HG03095 (cell line): ENCODE measurements around the gene MAPT.

ENCODE experiments used
- ATAC-seq: cut with Tn5 transposase; IDR thresholded peaks from one replicate; pipeline ENCODE4 v1.9.1; 2021; ENCODE audit warnings: moderate library complexity; ENCODE audit not compliant: unreplicated experiment

The MAPT gene

DNA sequence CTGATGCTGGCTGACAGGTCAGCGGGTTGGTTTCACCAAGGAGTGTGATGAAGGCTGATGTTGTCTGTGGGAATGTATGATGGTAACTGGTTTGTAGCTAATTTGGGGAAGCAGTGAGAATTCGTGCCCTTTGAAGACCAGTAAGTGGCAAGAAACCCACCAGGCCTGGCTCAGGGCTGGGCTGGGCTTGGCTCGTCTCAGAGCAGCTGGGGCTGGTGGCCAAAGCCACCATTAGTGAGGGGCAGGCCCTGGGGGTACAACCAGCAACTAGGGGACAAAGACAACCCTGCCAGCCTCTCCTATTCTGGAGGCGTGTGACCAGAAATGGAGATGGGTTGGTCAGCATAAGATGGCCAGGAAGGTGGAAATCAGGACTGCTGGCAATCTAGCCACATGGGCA is 91.7 kb downstream of the MAPT start:
- no peak for ATAC-seq

DNA sequence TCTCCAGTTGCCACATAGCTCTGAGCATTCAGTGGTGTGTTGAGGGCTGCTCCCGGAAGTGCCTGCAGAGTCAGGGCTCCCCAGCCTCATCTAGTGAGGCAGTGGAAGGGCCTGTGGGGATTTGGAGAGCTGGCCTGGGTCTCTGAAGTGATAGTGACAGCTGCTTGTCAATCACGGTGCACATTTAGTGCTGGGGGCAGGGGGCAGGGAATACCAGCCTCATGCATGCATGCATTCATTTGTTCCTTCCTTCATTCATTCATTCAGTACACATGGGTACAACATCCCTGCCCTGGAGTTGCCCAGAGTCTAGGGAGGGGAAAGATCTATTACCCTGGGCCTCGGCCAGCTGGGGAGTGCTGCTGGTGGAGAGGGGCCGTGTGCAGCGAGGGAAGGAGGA is 93.4 kb downstream of the MAPT start:
- ATAC-seq: no peak

DNA sequence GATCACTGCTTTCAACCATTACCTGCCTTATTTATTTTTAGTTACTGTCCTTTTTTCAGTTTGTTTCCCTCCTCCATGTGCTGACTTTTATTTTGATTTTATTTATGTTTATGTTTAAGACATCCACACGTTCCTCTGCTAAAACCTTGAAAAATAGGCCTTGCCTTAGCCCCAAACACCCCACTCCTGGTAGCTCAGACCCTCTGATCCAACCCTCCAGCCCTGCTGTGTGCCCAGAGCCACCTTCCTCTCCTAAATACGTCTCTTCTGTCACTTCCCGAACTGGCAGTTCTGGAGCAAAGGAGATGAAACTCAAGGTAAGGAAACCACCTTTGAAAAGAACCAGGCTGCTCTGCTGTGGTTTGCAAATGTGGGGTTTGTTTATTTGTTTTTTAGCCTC is 95.4 kb downstream of the MAPT start:
- no peak for ATAC-seq

DNA sequence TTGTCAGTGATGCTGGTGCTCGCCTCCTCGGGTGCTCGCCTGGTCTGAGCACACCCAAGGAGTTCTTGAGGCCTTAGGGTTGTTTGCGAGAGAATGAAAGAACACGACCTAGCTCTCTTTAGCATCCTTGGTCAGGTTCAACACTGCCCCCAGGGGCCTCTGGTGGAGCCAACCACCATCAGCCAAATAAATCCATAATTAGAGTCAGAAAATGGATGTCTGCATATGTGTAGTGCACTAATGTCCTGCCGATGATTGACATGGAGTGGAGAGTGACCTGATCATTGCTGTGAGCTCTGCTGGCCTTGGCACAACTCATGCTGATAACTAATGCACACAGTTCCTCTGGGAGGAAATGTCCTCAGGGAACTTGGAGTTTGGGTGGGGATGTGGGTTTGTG is 96.5 kb downstream of the MAPT start:
- ATAC-seq: no peak

DNA sequence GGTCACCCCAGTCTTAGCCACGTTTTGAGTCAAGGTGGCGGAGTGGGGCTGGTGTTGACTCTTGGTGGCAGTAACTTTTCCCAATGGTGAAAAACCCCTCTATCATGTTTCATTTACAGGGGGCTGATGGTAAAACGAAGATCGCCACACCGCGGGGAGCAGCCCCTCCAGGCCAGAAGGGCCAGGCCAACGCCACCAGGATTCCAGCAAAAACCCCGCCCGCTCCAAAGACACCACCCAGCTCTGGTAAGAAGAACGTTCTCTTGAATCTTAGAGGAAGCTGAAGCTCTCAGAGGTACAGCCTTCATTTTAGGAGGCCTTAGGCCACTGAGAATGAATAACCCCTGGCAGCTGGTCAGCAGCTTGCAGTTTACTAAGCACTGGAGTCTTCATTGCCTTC is 97.0 kb downstream of the MAPT start:
- no peak for ATAC-seq

DNA sequence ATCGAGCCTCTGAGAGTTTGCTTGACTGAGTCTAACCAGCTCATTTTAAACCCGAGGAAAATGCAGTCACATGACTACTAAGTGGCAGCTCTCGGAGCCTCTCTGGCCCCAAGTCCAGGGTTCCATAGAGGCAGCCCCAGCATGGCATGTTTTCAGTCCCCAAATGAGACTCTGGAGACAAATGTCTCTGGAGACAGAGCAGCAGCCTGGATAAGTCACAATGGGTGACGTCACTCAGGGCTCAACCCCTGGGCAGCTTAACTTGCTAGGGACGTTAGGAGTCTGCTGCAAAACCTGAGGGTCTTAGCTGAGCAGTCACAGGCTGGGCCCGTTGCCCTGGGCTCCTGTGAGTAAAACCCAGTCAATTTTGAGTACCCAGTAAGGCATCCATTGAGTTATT is 97.8 kb downstream of the MAPT start:
- no peak for ATAC-seq

DNA sequence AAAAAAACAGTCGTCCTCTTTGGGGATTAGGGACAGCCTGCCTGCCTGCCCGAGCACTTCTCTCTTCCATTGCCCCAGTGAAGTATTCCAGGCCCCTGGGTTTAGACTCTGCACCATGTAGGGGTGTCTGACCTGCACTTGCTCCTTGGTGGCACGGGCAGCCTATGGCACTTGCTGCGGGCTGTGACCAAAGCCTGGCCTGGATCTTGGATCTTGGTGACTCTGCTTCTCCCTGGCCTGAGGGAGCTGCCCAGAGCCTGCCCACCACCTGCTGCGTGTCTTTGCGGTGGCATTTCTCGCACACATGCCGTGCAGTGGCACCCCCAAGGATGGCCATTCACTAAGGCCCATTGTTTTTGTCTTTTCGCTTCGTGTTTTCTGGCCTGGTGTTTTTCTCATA is 98.5 kb downstream of the MAPT start:
- no peak for ATAC-seq

DNA sequence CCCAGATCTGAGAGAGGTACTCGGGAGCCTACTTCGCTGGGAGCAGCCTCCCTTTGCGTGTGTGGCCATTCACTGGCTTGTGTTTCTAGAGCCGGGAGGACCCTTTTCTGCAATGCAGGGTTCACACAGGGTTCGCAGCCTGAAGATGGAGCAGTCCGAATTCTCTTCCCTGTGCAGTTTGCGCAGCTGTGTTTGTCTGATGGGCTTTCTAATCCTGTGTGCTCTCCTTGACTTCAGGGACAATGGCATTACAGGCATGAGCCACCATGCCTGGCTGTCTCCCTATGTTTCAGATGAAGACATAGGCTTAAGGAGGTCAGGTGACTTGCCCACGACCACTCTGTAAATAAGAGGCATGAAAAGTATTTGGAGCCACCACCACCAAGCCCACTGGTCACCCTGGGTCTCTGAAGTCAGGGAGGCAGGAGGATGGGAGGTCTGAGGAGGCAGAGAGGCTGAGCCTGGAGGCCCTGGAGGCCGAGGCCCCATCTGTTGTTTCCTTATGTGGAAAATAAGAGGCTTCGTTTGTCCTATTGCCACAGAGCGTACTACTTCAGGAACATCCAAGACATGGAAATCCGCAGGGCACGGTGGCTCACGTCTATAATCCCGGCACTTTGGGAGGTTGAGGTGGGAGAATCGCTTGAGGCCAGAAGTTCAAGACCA is 99.7 kb downstream of the MAPT start:
- no peak for ATAC-seq

DNA sequence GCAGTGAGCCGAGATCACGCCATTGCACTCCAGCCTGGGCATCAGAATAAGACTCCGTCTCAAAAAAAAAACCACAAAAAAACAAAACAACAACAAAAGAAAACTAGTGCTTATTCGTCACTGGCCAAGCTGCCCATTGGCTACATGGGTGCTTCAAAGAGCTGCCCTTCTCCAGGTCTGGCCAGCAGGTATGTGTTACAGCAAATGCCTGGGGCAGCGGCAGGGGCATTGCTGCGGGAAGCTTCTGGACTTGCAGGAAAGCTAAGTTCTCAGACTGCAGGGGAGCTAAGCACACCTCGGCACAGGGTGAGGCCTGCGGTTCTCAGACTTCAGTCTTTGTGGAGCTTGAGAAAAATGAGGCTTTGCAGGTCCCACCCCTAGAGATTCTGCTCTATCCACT is 100.6 kb downstream of the MAPT start:
- ATAC-seq: no peak

DNA sequence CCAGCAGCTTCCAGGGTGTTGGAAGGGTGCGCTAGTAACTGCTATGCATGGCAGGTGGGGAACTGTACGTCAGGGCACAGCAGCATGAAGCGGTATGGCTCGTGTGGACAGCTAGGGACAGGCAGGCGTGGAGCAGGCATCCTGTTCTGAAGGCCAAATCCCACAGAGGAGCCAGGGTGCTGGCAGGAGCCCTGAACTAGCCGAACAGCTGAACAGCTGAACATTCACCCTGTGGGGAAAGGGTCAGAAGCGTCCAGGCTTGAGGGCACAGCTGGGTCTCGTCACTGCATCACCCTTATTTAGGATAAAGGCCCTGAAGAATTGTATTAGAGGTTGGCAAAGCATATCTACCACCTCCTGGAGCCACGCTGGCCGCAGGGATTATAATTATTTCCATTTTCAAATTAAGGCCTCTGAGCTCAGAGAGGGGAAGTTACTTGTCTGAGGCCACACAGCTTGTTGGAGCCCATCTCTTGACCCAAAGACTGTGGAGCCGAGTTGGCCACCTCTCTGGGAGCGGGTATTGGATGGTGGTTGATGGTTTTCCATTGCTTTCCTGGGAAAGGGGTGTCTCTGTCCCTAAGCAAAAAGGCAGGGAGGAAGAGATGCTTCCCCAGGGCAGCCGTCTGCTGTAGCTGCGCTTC is 101.4 kb downstream of the MAPT start:
- no peak for ATAC-seq

DNA sequence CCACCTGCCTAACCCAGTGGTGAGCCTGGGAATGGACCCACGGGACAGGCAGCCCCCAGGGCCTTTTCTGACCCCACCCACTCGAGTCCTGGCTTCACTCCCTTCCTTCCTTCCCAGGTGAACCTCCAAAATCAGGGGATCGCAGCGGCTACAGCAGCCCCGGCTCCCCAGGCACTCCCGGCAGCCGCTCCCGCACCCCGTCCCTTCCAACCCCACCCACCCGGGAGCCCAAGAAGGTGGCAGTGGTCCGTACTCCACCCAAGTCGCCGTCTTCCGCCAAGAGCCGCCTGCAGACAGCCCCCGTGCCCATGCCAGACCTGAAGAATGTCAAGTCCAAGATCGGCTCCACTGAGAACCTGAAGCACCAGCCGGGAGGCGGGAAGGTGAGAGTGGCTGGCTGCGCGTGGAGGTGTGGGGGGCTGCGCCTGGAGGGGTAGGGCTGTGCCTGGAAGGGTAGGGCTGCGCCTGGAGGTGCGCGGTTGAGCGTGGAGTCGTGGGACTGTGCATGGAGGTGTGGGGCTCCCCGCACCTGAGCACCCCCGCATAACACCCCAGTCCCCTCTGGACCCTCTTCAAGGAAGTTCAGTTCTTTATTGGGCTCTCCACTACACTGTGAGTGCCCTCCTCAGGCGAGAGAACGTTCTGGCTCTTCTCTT is 102.1 kb downstream of the MAPT start:
- ATAC-seq: no peak

DNA sequence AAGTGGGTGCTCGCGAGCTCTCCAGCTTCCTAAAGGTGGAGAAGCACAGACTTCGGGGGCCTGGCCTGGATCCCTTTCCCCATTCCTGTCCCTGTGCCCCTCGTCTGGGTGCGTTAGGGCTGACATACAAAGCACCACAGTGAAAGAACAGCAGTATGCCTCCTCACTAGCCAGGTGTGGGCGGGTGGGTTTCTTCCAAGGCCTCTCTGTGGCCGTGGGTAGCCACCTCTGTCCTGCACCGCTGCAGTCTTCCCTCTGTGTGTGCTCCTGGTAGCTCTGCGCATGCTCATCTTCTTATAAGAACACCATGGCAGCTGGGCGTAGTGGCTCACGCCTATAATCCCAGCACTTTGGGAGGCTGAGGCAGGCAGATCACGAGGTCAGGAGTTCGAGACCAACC is 102.8 kb downstream of the MAPT start:
- no peak for ATAC-seq

DNA sequence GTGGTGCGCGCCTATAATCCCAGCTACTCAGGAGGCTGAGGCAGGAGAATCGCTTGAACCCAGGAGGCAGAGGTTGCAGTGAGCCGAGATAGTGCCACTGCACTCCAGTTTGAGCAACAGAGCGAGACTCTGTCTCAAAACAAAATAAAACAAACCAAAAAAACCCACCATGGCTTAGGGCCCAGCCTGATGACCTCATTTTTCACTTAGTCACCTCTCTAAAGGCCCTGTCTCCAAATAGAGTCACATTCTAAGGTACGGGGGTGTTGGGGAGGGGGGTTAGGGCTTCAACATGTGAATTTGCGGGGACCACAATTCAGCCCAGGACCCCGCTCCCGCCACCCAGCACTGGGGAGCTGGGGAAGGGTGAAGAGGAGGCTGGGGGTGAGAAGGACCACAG is 103.3 kb downstream of the MAPT start:
- no peak for ATAC-seq

DNA sequence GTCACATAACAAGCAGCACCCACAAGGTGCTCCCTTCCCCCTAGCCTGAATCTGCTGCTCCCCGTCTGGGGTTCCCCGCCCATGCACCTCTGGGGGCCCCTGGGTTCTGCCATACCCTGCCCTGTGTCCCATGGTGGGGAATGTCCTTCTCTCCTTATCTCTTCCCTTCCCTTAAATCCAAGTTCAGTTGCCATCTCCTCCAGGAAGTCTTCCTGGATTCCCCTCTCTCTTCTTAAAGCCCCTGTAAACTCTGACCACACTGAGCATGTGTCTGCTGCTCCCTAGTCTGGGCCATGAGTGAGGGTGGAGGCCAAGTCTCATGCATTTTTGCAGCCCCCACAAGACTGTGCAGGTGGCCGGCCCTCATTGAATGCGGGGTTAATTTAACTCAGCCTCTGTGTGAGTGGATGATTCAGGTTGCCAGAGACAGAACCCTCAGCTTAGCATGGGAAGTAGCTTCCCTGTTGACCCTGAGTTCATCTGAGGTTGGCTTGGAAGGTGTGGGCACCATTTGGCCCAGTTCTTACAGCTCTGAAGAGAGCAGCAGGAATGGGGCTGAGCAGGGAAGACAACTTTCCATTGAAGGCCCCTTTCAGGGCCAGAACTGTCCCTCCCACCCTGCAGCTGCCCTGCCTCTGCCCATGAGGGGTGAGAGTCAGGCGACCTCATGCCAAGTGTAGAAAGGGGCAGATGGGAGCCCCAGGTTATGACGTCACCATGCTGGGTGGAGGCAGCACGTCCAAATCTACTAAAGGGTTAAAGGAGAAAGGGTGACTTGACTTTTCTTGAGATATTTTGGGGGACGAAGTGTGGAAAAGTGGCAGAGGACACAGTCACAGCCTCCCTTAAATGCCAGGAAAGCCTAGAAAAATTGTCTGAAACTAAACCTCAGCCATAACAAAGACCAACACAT is 104.9 kb downstream of the MAPT start, which contains the start of gene STH:
STH (plus strand) TSS at position 264 of the 913 bp plus-strand sequence; CDS start at position 294, 30 bp downstream.
- no peak for ATAC-seq

DNA sequence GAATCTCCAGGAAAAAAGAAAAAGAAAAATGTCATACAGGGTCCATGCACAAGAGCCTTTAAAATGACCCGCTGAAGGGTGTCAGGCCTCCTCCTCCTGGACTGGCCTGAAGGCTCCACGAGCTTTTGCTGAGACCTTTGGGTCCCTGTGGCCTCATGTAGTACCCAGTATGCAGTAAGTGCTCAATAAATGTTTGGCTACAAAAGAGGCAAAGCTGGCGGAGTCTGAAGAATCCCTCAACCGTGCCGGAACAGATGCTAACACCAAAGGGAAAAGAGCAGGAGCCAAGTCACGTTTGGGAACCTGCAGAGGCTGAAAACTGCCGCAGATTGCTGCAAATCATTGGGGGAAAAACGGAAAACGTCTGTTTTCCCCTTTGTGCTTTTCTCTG is 105.5 kb downstream of the MAPT start:
- ATAC-seq: no peak

DNA sequence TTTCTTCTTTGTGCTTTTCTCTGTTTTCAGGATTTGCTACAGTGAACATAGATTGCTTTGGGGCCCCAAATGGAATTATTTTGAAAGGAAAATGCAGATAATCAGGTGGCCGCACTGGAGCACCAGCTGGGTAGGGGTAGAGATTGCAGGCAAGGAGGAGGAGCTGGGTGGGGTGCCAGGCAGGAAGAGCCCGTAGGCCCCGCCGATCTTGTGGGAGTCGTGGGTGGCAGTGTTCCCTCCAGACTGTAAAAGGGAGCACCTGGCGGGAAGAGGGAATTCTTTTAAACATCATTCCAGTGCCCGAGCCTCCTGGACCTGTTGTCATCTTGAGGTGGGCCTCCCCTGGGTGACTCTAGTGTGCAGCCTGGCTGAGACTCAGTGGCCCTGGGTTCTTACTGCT is 105.9 kb downstream of the MAPT start:
- ATAC-seq: no peak

DNA sequence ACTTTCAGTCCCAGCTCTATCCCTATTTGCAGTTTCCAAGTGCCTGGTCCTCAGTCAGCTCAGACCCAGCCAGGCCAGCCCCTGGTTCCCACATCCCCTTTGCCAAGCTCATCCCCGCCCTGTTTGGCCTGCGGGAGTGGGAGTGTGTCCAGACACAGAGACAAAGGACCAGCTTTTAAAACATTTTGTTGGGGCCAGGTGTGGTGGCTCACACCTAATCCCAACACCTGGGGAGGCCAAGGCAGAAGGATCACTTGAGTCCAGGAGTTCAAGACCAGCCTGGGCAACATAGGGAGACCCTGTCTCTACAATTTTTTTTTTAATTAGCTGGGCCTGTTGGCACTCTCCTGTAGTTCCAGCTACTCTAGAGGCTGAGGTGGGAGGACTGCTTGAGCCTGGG is 106.4 kb downstream of the MAPT start:
- ATAC-seq: no peak

DNA sequence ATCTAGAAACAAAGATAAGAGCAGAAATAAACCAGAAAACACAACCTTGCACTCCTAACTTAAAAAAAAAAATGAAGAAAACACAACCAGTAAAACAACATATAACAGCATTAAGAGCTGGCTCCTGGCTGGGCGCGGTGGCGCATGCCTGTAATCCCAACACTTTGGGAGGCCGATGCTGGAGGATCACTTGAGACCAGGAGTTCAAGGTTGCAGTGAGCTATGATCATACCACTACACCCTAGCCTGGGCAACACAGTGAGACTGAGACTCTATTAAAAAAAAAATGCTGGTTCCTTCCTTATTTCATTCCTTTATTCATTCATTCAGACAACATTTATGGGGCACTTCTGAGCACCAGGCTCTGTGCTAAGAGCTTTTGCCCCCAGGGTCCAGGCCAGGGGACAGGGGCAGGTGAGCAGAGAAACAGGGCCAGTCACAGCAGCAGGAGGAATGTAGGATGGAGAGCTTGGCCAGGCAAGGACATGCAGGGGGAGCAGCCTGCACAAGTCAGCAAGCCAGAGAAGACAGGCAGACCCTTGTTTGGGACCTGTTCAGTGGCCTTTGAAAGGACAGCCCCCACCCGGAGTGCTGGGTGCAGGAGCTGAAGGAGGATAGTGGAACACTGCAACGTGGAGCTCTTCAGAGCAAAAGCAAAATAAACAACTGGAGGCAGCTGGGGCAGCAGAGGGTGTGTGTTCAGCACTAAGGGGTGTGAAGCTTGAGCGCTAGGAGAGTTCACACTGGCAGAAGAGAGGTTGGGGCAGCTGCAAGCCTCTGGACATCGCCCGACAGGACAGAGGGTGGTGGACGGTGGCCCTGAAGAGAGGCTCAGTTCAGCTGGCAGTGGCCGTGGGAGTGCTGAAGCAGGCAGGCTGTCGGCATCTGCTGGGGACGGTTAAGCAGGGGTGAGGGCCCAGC is 107.3 kb downstream of the MAPT start:
- no peak for ATAC-seq

DNA sequence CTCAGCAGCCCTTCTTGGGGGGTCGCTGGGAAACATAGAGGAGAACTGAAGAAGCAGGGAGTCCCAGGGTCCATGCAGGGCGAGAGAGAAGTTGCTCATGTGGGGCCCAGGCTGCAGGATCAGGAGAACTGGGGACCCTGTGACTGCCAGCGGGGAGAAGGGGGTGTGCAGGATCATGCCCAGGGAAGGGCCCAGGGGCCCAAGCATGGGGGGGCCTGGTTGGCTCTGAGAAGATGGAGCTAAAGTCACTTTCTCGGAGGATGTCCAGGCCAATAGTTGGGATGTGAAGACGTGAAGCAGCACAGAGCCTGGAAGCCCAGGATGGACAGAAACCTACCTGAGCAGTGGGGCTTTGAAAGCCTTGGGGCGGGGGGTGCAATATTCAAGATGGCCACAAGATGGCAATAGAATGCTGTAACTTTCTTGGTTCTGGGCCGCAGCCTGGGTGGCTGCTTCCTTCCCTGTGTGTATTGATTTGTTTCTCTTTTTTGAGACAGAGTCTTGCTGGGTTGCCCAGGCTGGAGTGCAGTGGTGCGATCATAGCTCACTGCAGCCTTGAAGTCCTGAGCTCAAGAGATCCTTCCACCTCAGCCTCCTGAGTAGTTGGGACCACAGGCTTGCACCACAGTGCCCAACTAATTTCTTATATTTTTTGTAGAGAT is 108.1 kb downstream of the MAPT start:
- ATAC-seq: no peak

DNA sequence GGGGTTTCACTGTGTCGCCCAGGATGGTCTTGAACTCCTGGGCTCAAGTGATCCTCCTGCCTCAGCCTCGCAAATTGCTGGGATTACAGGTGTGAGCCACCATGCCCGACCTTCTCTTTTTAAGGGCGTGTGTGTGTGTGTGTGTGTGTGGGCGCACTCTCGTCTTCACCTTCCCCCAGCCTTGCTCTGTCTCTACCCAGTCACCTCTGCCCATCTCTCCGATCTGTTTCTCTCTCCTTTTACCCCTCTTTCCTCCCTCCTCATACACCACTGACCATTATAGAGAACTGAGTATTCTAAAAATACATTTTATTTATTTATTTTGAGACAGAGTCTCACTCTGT is 108.6 kb downstream of the MAPT start:
- ATAC-seq: no peak
